WTC11 (cell line): ENCODE results near the gene HCAR2. TPM values are rescaled to one million over a fixed set of nuclear protein-coding genes. Genes with fewer than 3 reads are reported as not detected.

ENCODE experiments used
- CTCF ChIP-seq: fragments of 200-600 bp; IDR thresholded peaks from 2 replicates; pipeline ENCODE4 v1.8.0; 2022; ENCODE audit warnings: antibody characterized with exemption
- ELF4 ChIP-seq: sonication (generic); formaldehyde crosslinking; IDR thresholded peaks from 2 replicates; pipeline ENCODE4 v1.8.1; 2022; ENCODE audit warnings: low read depth, mild to moderate bottlenecking, moderate library complexity, missing genetic modification reagents
- FOXK1 ChIP-seq: sonication (generic); formaldehyde crosslinking; IDR thresholded peaks from 2 replicates; pipeline ENCODE4 v1.8.0; 2022; ENCODE audit warnings: mild to moderate bottlenecking, moderate library complexity, missing genetic modification reagents
- GRHL2 ChIP-seq: fragments of 250-450 bp; sonication (Bioruptor Pico); IDR thresholded peaks from 2 replicates; pipeline ENCODE4 v1.8.0; 2022; ENCODE audit warnings: mild to moderate bottlenecking, moderate library complexity; ENCODE audit not compliant: insufficient replicate concordance, severe bottlenecking
- IRF1 ChIP-seq: sonication (generic); formaldehyde crosslinking; IDR thresholded peaks from 2 replicates; pipeline ENCODE4 v1.8.0; 2023; ENCODE audit warnings: missing genetic modification reagents
- JAZF1 ChIP-seq: fragments of 250-450 bp; sonication (Bioruptor Pico); IDR thresholded peaks from 2 replicates; pipeline ENCODE4 v1.9.0; 2021; ENCODE audit warnings: moderate library complexity, mild to moderate bottlenecking, inconsistent platforms
- NR2C2 ChIP-seq: sonication (generic); formaldehyde crosslinking; IDR thresholded peaks from 2 replicates; pipeline ENCODE4 v1.8.0; 2022; ENCODE audit warnings: mild to moderate bottlenecking, missing genetic modification reagents
- STAT6 ChIP-seq: sonication (generic); formaldehyde crosslinking; conservative IDR thresholded peaks from 2 replicates; pipeline ENCODE4 v1.8.1; 2023; ENCODE audit warnings: mild to moderate bottlenecking, low read depth, missing genetic modification reagents, moderate library complexity
- ZNF121 ChIP-seq: sonication (generic); formaldehyde crosslinking; IDR thresholded peaks from 2 replicates; pipeline ENCODE4 v1.8.0; 2023; ENCODE audit warnings: missing genetic modification reagents
- ZNF232 ChIP-seq: sonication (generic); formaldehyde crosslinking; IDR thresholded peaks from 2 replicates; pipeline ENCODE4 v1.8.0; 2022; ENCODE audit warnings: mild to moderate bottlenecking, missing genetic modification reagents
- ZNF317 ChIP-seq: sonication (generic); formaldehyde crosslinking; IDR thresholded peaks from 2 replicates; pipeline ENCODE4 v1.8.1; 2023; ENCODE audit warnings: low read depth, mild to moderate bottlenecking, moderate library complexity, missing genetic modification reagents, borderline replicate concordance
- total RNA-seq: library from RNA; stranded (reverse); gene quantifications from 3 replicates; pipeline ENCODE4 v1.2.3, GENCODE V29; 2021
- TF ChIP-seq, protein P1 (sequence below): sonication (generic); formaldehyde crosslinking; IDR thresholded peaks from 2 replicates; pipeline ENCODE4 v1.8.1; 2022; ENCODE audit warnings: low read depth, mild to moderate bottlenecking, moderate library complexity, missing genetic modification reagents, borderline replicate concordance
- TF ChIP-seq, protein P2 (sequence below): fragments of 250-450 bp; sonication (Bioruptor Pico); IDR thresholded peaks from 2 replicates; pipeline ENCODE4 v1.9.0; 2021; ENCODE audit warnings: mild to moderate bottlenecking
- TF ChIP-seq, protein P3 (sequence below): sonication (generic); formaldehyde crosslinking; IDR thresholded peaks from 2 replicates; pipeline ENCODE4 v1.8.0; 2022; ENCODE audit warnings: mild to moderate bottlenecking, missing genetic modification reagents
- TF ChIP-seq, protein P4 (sequence below): sonication (generic); formaldehyde crosslinking; IDR thresholded peaks from 2 replicates; pipeline ENCODE4 v1.8.1; 2023; ENCODE audit warnings: mild to moderate bottlenecking, missing genetic modification reagents, borderline replicate concordance
- TF ChIP-seq, protein P5 (sequence below): sonication (generic); formaldehyde crosslinking; IDR thresholded peaks from 2 replicates; pipeline ENCODE4 v1.8.1; 2022; ENCODE audit warnings: low read depth, missing genetic modification reagents, borderline replicate concordance
- TF ChIP-seq, protein P6 (sequence below): sonication (generic); formaldehyde crosslinking; IDR thresholded peaks from 2 replicates; pipeline ENCODE4 v1.8.1; 2022; ENCODE audit warnings: mild to moderate bottlenecking, moderate library complexity, missing genetic modification reagents
- TF ChIP-seq, protein P7 (sequence below): fragments of 250-450 bp; sonication (Bioruptor Pico); IDR thresholded peaks from 2 replicates; pipeline ENCODE4 v1.9.0; 2021; ENCODE audit warnings: moderate library complexity, mild to moderate bottlenecking, inconsistent platforms, borderline replicate concordance

Gene HCAR2
- total RNA-seq, 1 experiment from 2014 or later: not detected

DNA sequence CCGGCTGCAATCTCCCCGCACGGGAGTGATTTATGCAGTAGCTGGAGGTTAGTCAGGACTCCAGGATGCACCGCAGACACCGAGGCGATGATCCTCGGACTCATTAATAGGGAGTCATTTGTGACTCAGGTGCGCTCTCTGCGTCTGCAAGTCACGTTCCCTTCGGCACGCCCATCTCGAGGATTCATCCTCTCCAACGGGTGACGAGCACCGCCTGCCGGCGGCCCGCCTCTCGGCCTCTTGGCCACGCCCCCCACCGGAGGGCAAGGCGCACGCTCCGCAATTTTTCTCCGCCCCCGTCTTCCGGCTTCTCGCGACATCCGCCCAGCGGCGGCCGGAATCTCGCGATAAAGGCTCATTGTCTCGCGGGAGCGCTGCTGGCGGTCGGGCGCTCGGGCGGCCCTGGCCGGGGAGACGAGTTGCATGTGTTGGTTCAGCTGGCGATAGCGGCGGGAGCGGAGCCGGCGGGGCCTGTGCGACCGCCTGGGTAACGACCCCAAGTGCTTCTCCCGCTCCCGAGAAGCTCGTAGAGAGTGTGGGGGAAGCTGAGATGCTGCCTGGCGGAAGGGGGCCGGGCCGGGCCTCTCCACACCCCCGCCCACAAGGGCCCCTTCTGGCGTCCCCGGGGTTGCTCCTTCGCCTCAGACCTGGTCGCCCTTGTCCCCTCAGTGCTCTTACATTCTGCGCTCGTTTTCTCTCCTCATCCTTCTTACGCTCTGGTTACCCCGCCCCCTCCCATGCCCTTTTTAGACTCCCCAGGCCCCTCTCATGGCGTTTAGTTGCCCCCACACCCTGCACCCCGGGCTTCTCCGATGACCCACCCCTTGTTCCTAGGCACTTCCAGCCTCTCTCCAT is 49.5 kb upstream of the HCAR2 start, which contains the start of gene DENR (continued):
- TF ChIP-seq FOXK1 (peak; percentile 53; the same call in 1 of the 2 replicates), ZNF121 (CRISPR knock-in tag) (no peak), STAT6 (CRISPR knock-in tag) (no peak), IRF1 (no peak), CTCF (peak; percentile 48; the same call in 1 of the 2 replicates), GRHL2 (no peak), JAZF1 (CRISPR knock-in tag) (no peak), ELF4 (CRISPR knock-in tag) (no peak), NR2C2 (CRISPR knock-in tag) (no peak), ZNF232 (CRISPR knock-in tag) (0 out of 2 replicates have a peak, but pooled peaks have one; percentile 41), ZNF317 (CRISPR knock-in tag) (no peak)
- TF ChIP-seq, protein P1, sequence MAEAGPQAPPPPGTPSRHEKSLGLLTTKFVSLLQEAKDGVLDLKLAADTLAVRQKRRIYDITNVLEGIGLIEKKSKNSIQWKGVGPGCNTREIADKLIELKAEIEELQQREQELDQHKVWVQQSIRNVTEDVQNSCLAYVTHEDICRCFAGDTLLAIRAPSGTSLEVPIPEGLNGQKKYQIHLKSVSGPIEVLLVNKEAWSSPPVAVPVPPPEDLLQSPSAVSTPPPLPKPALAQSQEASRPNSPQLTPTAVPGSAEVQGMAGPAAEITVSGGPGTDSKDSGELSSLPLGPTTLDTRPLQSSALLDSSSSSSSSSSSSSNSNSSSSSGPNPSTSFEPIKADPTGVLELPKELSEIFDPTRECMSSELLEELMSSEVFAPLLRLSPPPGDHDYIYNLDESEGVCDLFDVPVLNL (CRISPR knock-in tag): no peak
- TF ChIP-seq, protein P2, sequence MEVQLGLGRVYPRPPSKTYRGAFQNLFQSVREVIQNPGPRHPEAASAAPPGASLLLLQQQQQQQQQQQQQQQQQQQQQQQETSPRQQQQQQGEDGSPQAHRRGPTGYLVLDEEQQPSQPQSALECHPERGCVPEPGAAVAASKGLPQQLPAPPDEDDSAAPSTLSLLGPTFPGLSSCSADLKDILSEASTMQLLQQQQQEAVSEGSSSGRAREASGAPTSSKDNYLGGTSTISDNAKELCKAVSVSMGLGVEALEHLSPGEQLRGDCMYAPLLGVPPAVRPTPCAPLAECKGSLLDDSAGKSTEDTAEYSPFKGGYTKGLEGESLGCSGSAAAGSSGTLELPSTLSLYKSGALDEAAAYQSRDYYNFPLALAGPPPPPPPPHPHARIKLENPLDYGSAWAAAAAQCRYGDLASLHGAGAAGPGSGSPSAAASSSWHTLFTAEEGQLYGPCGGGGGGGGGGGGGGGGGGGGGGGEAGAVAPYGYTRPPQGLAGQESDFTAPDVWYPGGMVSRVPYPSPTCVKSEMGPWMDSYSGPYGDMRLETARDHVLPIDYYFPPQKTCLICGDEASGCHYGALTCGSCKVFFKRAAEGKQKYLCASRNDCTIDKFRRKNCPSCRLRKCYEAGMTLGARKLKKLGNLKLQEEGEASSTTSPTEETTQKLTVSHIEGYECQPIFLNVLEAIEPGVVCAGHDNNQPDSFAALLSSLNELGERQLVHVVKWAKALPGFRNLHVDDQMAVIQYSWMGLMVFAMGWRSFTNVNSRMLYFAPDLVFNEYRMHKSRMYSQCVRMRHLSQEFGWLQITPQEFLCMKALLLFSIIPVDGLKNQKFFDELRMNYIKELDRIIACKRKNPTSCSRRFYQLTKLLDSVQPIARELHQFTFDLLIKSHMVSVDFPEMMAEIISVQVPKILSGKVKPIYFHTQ (CRISPR knock-in tag): no peak
- TF ChIP-seq, protein P3, sequence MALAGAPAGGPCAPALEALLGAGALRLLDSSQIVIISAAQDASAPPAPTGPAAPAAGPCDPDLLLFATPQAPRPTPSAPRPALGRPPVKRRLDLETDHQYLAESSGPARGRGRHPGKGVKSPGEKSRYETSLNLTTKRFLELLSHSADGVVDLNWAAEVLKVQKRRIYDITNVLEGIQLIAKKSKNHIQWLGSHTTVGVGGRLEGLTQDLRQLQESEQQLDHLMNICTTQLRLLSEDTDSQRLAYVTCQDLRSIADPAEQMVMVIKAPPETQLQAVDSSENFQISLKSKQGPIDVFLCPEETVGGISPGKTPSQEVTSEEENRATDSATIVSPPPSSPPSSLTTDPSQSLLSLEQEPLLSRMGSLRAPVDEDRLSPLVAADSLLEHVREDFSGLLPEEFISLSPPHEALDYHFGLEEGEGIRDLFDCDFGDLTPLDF: no peak
- TF ChIP-seq, protein P4, sequence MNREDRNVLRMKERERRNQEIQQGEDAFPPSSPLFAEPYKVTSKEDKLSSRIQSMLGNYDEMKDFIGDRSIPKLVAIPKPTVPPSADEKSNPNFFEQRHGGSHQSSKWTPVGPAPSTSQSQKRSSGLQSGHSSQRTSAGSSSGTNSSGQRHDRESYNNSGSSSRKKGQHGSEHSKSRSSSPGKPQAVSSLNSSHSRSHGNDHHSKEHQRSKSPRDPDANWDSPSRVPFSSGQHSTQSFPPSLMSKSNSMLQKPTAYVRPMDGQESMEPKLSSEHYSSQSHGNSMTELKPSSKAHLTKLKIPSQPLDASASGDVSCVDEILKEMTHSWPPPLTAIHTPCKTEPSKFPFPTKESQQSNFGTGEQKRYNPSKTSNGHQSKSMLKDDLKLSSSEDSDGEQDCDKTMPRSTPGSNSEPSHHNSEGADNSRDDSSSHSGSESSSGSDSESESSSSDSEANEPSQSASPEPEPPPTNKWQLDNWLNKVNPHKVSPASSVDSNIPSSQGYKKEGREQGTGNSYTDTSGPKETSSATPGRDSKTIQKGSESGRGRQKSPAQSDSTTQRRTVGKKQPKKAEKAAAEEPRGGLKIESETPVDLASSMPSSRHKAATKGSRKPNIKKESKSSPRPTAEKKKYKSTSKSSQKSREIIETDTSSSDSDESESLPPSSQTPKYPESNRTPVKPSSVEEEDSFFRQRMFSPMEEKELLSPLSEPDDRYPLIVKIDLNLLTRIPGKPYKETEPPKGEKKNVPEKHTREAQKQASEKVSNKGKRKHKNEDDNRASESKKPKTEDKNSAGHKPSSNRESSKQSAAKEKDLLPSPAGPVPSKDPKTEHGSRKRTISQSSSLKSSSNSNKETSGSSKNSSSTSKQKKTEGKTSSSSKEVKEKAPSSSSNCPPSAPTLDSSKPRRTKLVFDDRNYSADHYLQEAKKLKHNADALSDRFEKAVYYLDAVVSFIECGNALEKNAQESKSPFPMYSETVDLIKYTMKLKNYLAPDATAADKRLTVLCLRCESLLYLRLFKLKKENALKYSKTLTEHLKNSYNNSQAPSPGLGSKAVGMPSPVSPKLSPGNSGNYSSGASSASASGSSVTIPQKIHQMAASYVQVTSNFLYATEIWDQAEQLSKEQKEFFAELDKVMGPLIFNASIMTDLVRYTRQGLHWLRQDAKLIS (CRISPR knock-in tag): no peak
- TF ChIP-seq, protein P5, sequence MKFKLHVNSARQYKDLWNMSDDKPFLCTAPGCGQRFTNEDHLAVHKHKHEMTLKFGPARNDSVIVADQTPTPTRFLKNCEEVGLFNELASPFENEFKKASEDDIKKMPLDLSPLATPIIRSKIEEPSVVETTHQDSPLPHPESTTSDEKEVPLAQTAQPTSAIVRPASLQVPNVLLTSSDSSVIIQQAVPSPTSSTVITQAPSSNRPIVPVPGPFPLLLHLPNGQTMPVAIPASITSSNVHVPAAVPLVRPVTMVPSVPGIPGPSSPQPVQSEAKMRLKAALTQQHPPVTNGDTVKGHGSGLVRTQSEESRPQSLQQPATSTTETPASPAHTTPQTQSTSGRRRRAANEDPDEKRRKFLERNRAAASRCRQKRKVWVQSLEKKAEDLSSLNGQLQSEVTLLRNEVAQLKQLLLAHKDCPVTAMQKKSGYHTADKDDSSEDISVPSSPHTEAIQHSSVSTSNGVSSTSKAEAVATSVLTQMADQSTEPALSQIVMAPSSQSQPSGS: no peak
- TF ChIP-seq, protein P6, sequence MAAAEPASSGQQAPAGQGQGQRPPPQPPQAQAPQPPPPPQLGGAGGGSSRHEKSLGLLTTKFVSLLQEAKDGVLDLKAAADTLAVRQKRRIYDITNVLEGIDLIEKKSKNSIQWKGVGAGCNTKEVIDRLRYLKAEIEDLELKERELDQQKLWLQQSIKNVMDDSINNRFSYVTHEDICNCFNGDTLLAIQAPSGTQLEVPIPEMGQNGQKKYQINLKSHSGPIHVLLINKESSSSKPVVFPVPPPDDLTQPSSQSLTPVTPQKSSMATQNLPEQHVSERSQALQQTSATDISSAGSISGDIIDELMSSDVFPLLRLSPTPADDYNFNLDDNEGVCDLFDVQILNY (CRISPR knock-in tag): no peak; the same call in 1 of the 2 replicates
- TF ChIP-seq, protein P7, sequence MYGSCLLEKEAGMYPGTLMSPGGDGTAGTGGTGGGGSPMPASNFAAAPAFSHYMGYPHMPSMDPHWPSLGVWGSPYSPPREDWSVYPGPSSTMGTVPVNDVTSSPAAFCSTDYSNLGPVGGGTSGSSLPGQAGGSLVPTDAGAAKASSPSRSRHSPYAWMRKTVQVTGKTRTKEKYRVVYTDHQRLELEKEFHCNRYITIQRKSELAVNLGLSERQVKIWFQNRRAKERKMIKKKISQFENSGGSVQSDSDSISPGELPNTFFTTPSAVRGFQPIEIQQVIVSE: no peak
